Thyroid gland (tissue), 4 donors: Measurements from ENCODE around the gene CCL24. TPM values are rescaled to one million over a fixed set of nuclear protein-coding genes. Genes with fewer than 3 reads are reported as not detected.
"Not testable (repeated sequence)": the region's sequence is repeated elsewhere in the genome, so short reads cannot be mapped to it uniquely, and the experiment has no call there.

Source experiments
- DNase-seq, 2 donors: peaks; one replicate each; pipeline ENCODE4 v3.0.0-alpha.2; 2019
- H3K27ac ChIP-seq, 3 donors: fragments of 200-600 bp; sonication (generic); 1 replicate in 2 of 3; 2 replicates in 1 of 3; pipeline ENCODE4 v1.5.1; 2016 to 2019; ENCODE audit warnings: mild to moderate bottlenecking in 1 of 3, moderate library complexity in 1 of 3
- H3K27me3 ChIP-seq: fragments of 200-600 bp; sonication (generic); one replicate; pipeline ENCODE4 v1.5.1; 2019
- H3K36me3 ChIP-seq, 2 donors: fragments of 200-600 bp; sonication (generic); one replicate each; pipeline ENCODE4 v1.5.1; 2016 to 2019
- H3K4me1 ChIP-seq, 2 donors: fragments of 200-600 bp; sonication (generic); one replicate each; pipeline ENCODE4 v1.5.1; 2017 to 2019
- H3K4me3 ChIP-seq, 3 donors: fragments of 200-600 bp; sonication (generic); replicated peaks in 1 of 3; 1 replicate in 2 of 3; 2 replicates in 1 of 3; pipeline ENCODE4 v1.5.1; 2016; ENCODE audit warnings: mild to moderate bottlenecking in 1 of 3
- H3K9me3 ChIP-seq: fragments of 200-600 bp; sonication (generic); one replicate; pipeline ENCODE4 v1.5.1; 2017
- POLR2A ChIP-seq, 2 donors: fragments of 450-650 bp; IDR thresholded peaks; one replicate each; pipeline ENCODE4 v1.6.1; 2017; ENCODE audit warnings: antibody characterized with exemption in 2 of 2, mild to moderate bottlenecking in 2 of 2, moderate library complexity in 1 of 2
- WGBS, 2 donors: methylation state at CpG; one replicate each; pipeline ENCODE4 v1.1.5; 2017; 5-methylcytosine and 5-hydroxymethylcytosine counted together
- intact Hi-C: fragments of 100-400 bp; cut with DNase I; formaldehyde crosslinking; loops from one replicate; pipeline ENCODE4 v1.15.1; 2023
- total RNA-seq, 4 donors: library from RNA; depleted of rRNA; stranded (reverse); fragments of >200 nt; gene quantifications; one replicate each; pipeline ENCODE4 v1.2.3, GENCODE V29; 2016
- TF ChIP-seq, protein P1 (sequence below), 6 experiments: fragments of 200-600 bp in 3 of 6; fragments of 450-650 bp in 3 of 6; sonication (generic) in 3 of 6; IDR thresholded peaks; one replicate each; pipeline ENCODE4 v1.5.1; 2016 to 2019; ENCODE audit warnings: antibody characterized with exemption in 6 of 6, mild to moderate bottlenecking in 2 of 6, inconsistent platforms in 1 of 6, moderate library complexity in 1 of 6

CCL24 gene
- total RNA-seq, 4 donors from 2014 or later: not detected

DNA sequence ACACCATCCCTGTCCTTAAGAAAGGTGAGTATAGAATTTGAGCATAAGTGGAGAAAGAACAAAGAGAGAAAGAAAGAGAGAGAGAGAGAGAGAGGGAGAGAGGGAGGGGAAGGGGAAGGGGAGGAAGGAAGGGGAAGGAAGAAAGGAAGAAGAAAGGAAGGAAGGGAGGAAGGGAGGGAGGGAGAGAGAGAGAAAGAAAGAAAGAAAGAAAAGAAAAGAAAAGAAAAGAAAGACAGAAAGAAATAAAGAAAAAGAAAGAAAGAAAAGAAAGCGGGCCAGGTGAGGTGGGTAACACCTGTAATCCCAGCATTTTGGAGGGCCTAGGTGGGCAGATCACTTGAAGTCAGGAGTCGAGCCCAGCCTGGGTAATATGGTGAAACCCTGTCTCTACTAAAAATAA, 19.9 kb downstream of the CCL24 start:
- intact Hi-C loops: no loop called here
- TF ChIP-seq POLR2A (IDR thresholded peaks at IDR 0.05): no peak
- TF ChIP-seq, protein P1, sequence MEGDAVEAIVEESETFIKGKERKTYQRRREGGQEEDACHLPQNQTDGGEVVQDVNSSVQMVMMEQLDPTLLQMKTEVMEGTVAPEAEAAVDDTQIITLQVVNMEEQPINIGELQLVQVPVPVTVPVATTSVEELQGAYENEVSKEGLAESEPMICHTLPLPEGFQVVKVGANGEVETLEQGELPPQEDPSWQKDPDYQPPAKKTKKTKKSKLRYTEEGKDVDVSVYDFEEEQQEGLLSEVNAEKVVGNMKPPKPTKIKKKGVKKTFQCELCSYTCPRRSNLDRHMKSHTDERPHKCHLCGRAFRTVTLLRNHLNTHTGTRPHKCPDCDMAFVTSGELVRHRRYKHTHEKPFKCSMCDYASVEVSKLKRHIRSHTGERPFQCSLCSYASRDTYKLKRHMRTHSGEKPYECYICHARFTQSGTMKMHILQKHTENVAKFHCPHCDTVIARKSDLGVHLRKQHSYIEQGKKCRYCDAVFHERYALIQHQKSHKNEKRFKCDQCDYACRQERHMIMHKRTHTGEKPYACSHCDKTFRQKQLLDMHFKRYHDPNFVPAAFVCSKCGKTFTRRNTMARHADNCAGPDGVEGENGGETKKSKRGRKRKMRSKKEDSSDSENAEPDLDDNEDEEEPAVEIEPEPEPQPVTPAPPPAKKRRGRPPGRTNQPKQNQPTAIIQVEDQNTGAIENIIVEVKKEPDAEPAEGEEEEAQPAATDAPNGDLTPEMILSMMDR (IDR thresholded peaks at IDR 0.05): no peak
- Histone ChIP-seq H3K36me3 (no peaks in the 10 kb centered on the region), H3K27ac (no peak overlapping the region), H3K4me3 (no peak overlapping the region), H3K27me3 (no peaks in the 10 kb centered on the region), H3K9me3 (no peaks in the 10 kb centered on the region), H3K4me1 (no peaks in the 10 kb centered on the region)
- DNase-seq: no peak
- WGBS, 2 donors: 94 to 96% methylated on average over 2 of the region's 2 CpGs

DNA sequence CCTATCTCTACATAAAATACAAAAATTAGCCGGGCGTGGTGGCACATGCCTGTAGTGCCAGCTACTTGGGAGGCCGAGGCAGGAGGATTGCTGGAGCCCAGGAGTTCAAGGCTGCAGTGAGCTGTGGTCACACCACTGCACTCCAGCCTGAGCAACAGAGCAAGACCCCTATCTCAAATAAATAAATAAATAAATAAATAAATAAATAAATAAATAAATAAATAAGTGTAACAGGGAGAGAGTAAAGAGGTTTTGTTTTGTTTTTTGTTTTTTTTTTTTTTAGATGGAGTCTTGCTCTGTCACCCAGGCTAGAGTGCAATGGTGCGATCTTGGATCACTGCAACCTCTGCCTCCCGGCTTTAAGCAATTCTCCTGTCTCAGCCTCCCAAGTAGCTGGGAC, 21.0 kb downstream of the CCL24 start:
- H3K4me3 ChIP-seq, H3K27me3 ChIP-seq, H3K27ac ChIP-seq, H3K9me3 ChIP-seq, H3K36me3 ChIP-seq, intact Hi-C loops, DNase-seq, H3K4me1 ChIP-seq: not testable (repeated sequence)
- 95 to 96% methylated on average over 5 of the region's 5 CpGs for WGBS, 2 donors

DNA sequence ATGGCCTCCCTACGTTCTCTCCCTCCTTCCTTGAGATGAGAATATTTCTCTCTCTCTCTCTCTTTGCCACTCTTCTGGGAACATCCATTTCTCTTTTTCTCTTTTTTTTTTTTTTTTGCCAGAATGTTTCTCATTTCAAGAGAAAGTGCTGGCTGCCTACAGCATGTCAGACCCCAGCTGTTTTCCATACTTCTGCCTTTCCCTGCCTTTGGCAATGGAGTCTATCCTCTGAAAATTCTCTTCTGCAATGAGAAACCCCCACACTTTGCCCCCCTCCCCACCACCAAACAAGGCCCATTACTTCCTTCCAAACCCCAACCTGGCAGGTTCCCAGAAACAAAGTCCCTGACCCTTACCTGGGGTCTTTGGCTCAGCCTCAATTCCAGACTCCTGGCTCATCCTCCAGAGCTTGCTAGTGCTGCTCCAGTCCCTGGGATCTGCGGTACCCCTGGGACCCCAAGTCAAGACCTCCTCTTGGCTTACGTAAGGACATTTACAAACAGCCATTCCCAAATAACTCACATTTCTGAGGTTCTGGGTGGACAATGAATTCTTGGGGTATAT, 24.2 kb downstream of the CCL24 start:
- no peaks in the 10 kb centered on the region for H3K27me3 ChIP-seq
- TF ChIP-seq POLR2A (IDR thresholded peaks at IDR 0.05): no peak
- TF ChIP-seq, protein P1 (IDR thresholded peaks at IDR 0.05): no peak
- H3K9me3 ChIP-seq: no peaks in the 10 kb centered on the region
- H3K36me3 ChIP-seq: no peaks in the 10 kb centered on the region
- no peak overlapping the region for H3K4me3 ChIP-seq
- WGBS, 2 donors: 86 to 93% methylated on average over 3 of the region's 3 CpGs
- H3K27ac ChIP-seq: no peak overlapping the region
- no peaks in the 10 kb centered on the region for H3K4me1 ChIP-seq
- no peak for DNase-seq
- intact Hi-C loops: no loop called here

DNA sequence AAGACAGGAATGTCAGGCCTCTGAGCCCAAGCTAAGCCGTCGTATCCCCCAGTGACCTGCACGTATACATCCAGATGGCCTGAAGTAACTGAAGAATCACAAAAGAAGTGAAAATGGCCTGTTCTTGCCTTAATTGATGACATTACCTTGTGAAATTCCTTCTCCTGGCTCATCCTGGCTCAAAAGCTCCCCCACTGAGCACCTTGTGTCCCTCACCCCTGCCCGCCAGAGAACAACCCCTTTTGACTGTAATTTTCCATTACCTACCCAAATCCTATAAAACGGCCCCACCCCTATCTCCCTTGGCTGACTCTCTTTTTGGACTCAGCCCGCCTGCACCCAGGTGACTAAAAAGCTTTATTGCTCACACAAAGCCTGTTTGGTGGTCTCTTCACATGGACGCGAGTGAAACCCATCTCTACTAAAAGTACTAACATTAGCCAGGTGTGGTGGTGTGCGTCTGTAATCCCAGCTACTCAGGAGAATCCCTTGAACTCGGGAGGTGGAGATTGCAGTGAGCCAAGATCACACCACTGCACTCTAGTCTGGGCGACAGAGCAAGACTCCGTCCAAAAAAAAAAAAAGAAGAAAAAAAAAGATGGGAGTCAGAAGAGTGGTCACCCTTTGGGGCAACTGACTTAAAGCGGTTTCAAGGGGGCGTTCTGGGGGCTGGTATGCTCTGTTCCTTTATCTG, 25.3 kb downstream of the CCL24 start:
- H3K4me3 ChIP-seq, H3K4me1 ChIP-seq, H3K9me3 ChIP-seq, H3K36me3 ChIP-seq, intact Hi-C loops, H3K27me3 ChIP-seq, DNase-seq, H3K27ac ChIP-seq: not testable (repeated sequence)
- WGBS, 2 donors: 63 to 68% methylated on average over 14 of the region's 14 CpGs

DNA sequence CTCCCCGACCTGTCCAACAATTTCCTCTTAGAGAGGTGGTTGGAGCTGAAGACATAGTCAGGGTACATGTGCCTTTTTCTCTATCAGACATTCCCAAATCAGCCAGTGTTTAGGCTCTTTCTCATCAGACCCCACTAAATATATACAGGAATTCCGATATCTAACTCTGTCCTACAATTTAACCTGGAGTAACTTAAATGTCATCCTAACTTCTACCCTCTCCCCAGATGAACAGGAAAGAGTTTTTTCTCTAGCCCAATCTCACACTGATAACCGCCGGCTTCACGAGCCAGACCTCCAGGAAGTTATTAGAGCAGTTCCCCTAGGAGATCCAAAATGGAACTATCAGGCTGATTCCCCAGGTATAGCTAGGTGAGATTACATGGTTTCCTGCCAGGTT, 30.5 kb downstream of the CCL24 start:
- H3K4me1 ChIP-seq, H3K27me3 ChIP-seq, intact Hi-C loops, H3K4me3 ChIP-seq, H3K36me3 ChIP-seq, DNase-seq, H3K9me3 ChIP-seq, H3K27ac ChIP-seq: not testable (repeated sequence)
- 89 to 90% methylated on average over 5 of the region's 5 CpGs for WGBS, 2 donors

DNA sequence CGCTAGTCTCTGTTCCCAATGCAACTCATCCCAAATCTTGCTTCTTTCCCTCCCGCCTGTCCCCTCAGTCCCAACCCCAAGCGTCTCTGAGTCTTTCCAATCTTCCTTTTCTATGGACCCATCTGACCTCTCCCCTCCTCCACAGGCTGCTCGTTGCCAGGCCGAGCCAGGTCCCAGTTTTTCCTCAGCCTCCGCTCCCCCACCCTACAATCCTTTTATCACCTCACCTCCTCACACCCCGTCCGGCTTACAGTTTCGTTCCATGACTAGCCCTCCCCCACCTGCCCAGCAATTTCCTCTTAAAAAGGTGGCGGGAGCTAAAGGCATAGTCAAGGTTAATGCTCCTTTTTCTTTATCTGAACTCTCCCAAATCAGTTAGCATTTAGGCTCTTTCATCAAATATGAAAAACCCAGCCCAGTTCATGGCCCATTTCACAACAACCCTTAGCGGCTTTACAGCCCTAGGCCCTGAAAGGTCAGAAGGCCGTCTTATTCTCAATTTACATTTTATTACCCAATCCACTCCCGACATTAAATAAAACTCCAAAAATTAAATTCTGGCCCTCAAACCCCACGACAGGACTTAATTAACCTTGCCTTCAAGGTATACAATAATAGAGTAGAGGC, 32.8 kb downstream of the CCL24 start:
- H3K27ac ChIP-seq, H3K36me3 ChIP-seq, H3K9me3 ChIP-seq, H3K4me3 ChIP-seq, H3K27me3 ChIP-seq, H3K4me1 ChIP-seq, DNase-seq, intact Hi-C loops: not testable (repeated sequence)
- WGBS, 2 donors: 78 to 80% methylated on average over 14 of the region's 14 CpGs

DNA sequence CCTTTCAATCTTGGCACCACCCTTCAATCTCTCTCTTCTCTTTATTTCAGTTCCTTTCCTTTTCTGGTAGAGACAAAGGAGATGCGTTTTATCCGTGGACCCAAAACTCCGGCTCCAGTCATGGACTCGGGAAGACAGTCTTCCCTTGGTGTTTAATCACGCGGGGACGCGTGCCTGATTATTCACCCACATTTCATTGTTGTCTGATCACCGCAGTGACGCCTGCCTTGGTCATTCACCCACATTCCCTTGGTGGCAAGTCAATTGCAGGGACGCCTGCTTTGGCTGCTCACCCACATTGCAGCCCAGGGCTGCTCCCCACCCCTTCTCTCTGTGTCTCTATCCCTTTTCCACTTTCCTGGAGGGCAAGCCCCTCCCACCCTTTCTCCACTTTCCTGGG, 34.1 kb downstream of the CCL24 start:
- WGBS, 2 donors: 84 to 87% methylated on average over 11 of the region's 11 CpGs
- H3K4me1 ChIP-seq, H3K4me3 ChIP-seq, DNase-seq, H3K36me3 ChIP-seq, intact Hi-C loops, H3K9me3 ChIP-seq, H3K27ac ChIP-seq, H3K27me3 ChIP-seq: not testable (repeated sequence)

DNA sequence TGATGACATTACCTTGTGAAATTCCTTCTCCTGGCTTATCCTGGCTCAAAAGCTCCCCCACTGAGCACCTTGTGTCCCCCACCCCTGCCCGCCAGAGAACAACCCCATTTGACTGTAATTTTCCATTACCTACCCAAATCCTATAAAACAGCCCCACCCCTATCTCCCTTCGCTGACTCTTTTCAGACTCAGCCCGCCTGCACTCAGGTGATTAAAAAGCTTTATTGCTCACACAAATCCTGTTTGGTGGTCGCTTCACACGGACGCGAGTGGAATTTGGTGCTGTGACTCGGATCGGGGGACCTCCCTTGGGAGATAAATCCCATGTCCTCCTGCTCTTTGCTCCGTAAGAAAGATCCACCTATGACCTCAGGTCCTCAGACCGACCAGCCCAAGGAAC, 34.6 kb downstream of the CCL24 start:
- DNase-seq, H3K27me3 ChIP-seq, H3K4me3 ChIP-seq, intact Hi-C loops, H3K9me3 ChIP-seq, H3K27ac ChIP-seq, H3K36me3 ChIP-seq, H3K4me1 ChIP-seq: not testable (repeated sequence)
- 66 to 69% methylated on average over 11 of the region's 11 CpGs for WGBS, 2 donors
